Keratinocyte (primary cell): Measurements from ENCODE around the gene CAPN11.

Experiments
- CTCF ChIP-seq, 3 experiments: IDR thresholded peaks in 1 of 3; conservative IDR thresholded peaks in 1 of 3; optimal IDR thresholded peaks in 1 of 3; 2 replicates in 2 of 3; 3 replicates in 1 of 3; pipeline versions ENCODE3 to v1.5.1; 2011; ENCODE audit warnings: low read length in 3 of 3, mild to moderate bottlenecking in 3 of 3, moderate library complexity in 2 of 3, control low read depth in 1 of 3, inconsistent platforms in 1 of 3; ENCODE audit not compliant: insufficient read depth in 2 of 3; ENCODE audit errors: extremely low read depth in 1 of 3
- EZH2 ChIP-seq: IDR thresholded peaks from one replicate; pipeline ENCODE4 v1.6.1; 2012; ENCODE audit warnings: inconsistent platforms, mild to moderate bottlenecking, low read length, moderate library complexity

- TF ChIP-seq CTCF (optimal IDR thresholded peaks at IDR 0.05 in 1 of 3, IDR thresholded peaks at IDR 0.05 in 1 of 3, conservative IDR thresholded peaks at IDR 0.05 in 1 of 3; ENCODE audit: extremely low read depth in 1 of 3, insufficient read depth in 2 of 3, low read length in 3 of 3) (no peak), EZH2 (no peak)
Observed at GRCh38 chr6:44223319-44224028, 64.9 kb downstream of the CAPN11 start, which contains the start of gene SLC29A1.
